Osteoblast (primary cell): ENCODE results near the gene CCDC88B. TPM values are rescaled to one million over a fixed set of nuclear protein-coding genes. Genes with fewer than 3 reads are reported as not detected.

Source experiments
- DNase-seq: peaks from one replicate; pipeline ENCODE4 v3.0.0; 2011; ENCODE audit warnings: low spot score, mixed read lengths; ENCODE audit not compliant: insufficient read length; ENCODE audit errors: missing footprints
- H2AFZ ChIP-seq: 2 replicates; pipeline ENCODE4 v1.6.0; 2011; ENCODE audit warnings: mild to moderate bottlenecking, low read length
- H3K27ac ChIP-seq: 2 replicates; pipeline ENCODE4 v1.5.1; 2011; ENCODE audit warnings: mild to moderate bottlenecking, low read depth, low read length, moderate library complexity
- H3K27me3 ChIP-seq: 2 replicates; pipeline ENCODE4 v1.6.0; 2012; ENCODE audit warnings: mild to moderate bottlenecking, control low read depth, inconsistent platforms, low read length, moderate library complexity; ENCODE audit not compliant: insufficient read depth
- H3K36me3 ChIP-seq: 2 replicates; pipeline ENCODE4 v1.5.1; 2011; ENCODE audit warnings: mild to moderate bottlenecking, low read length, control low read depth, moderate library complexity; ENCODE audit not compliant: insufficient read depth
- H3K4me1 ChIP-seq: 2 replicates; pipeline ENCODE4 v1.5.1; 2011; ENCODE audit warnings: mild to moderate bottlenecking, low read length, control low read depth, moderate library complexity; ENCODE audit not compliant: insufficient read depth
- H3K4me2 ChIP-seq: 2 replicates; pipeline ENCODE4 v1.6.0; 2011; ENCODE audit warnings: mild to moderate bottlenecking, low read length; ENCODE audit not compliant: insufficient read depth
- H3K4me3 ChIP-seq: fragments of 200-600 bp; sonication (generic); 3 replicates; pipeline ENCODE4 v1.5.1; 2012; ENCODE audit warnings: mild to moderate bottlenecking, low read length, inconsistent platforms; ENCODE audit not compliant: insufficient read depth
- H3K79me2 ChIP-seq: 2 replicates; pipeline ENCODE4 v1.6.0; 2012; ENCODE audit warnings: mild to moderate bottlenecking, low read length, control low read depth, inconsistent platforms; ENCODE audit not compliant: insufficient read depth
- H3K9me3 ChIP-seq: 2 replicates; pipeline ENCODE4 v1.5.1; 2011; ENCODE audit warnings: low read depth, low read length, control low read depth
- H4K20me1 ChIP-seq: 2 replicates; pipeline ENCODE4 v1.6.0; 2012; ENCODE audit warnings: mild to moderate bottlenecking, low read length, control low read depth; ENCODE audit not compliant: insufficient read depth
- total RNA-seq: library from RNA; depleted of rRNA; stranded (reverse); fragments of >200 nt; gene quantifications from 2 replicates; pipeline ENCODE4 v1.2.3, GENCODE V29; 2012
- TF ChIP-seq, protein P1 (sequence below): IDR thresholded peaks from 2 replicates; pipeline ENCODE4 v1.5.1; 2011; ENCODE audit warnings: mild to moderate bottlenecking, low read depth, low read length, moderate library complexity; ENCODE audit errors: extremely low read depth

CCDC88B gene
- total RNA-seq, 1 donor, result 1.4 TPM

DNA sequence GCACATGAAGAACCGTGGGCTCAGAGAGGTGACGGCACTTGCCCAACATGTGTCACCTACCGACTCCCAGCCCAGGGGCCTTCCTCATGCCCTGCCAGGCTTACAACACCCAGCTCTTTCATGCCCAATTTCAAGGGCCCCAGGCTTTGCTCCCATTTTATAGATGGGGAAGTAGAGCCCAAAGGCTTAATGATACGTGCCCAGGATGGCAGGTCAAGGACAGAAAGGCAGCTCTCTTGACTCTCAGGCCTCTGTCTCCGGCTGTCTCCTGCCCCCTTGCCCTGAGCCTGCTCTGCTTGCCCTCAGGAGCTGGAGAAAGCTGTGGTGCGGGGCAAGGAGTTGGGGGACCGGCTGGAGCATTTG lies 9.0 kb downstream of the CCDC88B start:
- Histone ChIP-seq H4K20me1 (no peaks in the 10 kb centered on the region), H3K4me2 (no peak overlapping the region), H3K4me3 (no peak overlapping the region), H3K9me3 (no peaks in the 10 kb centered on the region), H3K27me3 (no peaks in the 10 kb centered on the region), H3K4me1 (no peaks in the 10 kb centered on the region), H2AFZ (no peak overlapping the region), H3K79me2 (no peaks in the 10 kb centered on the region), H3K36me3 (no peaks in the 10 kb centered on the region), H3K27ac (no peak overlapping the region)
- TF ChIP-seq, protein P1, sequence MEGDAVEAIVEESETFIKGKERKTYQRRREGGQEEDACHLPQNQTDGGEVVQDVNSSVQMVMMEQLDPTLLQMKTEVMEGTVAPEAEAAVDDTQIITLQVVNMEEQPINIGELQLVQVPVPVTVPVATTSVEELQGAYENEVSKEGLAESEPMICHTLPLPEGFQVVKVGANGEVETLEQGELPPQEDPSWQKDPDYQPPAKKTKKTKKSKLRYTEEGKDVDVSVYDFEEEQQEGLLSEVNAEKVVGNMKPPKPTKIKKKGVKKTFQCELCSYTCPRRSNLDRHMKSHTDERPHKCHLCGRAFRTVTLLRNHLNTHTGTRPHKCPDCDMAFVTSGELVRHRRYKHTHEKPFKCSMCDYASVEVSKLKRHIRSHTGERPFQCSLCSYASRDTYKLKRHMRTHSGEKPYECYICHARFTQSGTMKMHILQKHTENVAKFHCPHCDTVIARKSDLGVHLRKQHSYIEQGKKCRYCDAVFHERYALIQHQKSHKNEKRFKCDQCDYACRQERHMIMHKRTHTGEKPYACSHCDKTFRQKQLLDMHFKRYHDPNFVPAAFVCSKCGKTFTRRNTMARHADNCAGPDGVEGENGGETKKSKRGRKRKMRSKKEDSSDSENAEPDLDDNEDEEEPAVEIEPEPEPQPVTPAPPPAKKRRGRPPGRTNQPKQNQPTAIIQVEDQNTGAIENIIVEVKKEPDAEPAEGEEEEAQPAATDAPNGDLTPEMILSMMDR, result no peak
- DNase-seq, result no peak

DNA sequence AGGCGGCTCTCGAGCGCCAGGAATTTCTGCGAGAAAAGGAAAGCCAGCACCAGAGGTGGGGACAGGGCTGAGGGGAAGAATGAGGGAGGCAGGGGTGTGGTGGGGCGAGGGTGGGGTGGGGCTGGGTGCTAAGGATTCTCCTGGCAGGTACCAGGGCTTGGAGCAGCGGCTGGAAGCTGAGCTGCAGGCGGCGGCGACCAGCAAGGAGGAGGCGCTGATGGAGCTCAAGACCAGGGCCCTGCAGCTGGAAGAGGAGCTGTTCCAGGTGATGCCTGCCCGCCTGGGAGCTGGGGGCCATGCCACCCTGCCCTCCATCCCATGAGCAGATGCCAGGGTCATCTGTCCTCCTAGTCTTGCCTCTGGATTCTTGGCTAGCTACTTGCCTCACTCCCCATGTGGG lies 9.4 kb downstream of the CCDC88B start:
- Histone ChIP-seq H3K27me3 (no peaks in the 10 kb centered on the region), H3K4me2 (no peak overlapping the region), H3K4me1 (no peaks in the 10 kb centered on the region), H2AFZ (no peak overlapping the region), H3K4me3 (no peak overlapping the region), H3K36me3 (no peaks in the 10 kb centered on the region), H3K79me2 (no peaks in the 10 kb centered on the region), H3K9me3 (no peaks in the 10 kb centered on the region), H3K27ac (no peak overlapping the region), H4K20me1 (no peaks in the 10 kb centered on the region)
- TF ChIP-seq, protein P1, result no peak
- DNase-seq, result peak; percentile 62

GRCh38 chr11:64351136-64351631 lies 11.2 kb downstream of the CCDC88B start:
- TF ChIP-seq, protein P1, result no peak
- no peak overlapping the region for H2AFZ ChIP-seq
- H3K4me3 ChIP-seq, result no peak overlapping the region
- H4K20me1 ChIP-seq, result no peaks in the 10 kb centered on the region
- peaks cover 6% of the 10 kb centered on the region for H3K4me1 ChIP-seq
- no peaks in the 10 kb centered on the region for H3K9me3 ChIP-seq
- DNase-seq, result no peak
- no peaks in the 10 kb centered on the region for H3K27me3 ChIP-seq
- no peaks in the 10 kb centered on the region for H3K36me3 ChIP-seq
- H3K27ac ChIP-seq, result no peak overlapping the region
- no peaks in the 10 kb centered on the region for H3K79me2 ChIP-seq
- no peak overlapping the region for H3K4me2 ChIP-seq

GRCh38 chr11:64352099-64352994 lies 12.3 kb downstream of the CCDC88B start:
- H3K79me2 ChIP-seq, result no peaks in the 10 kb centered on the region
- no peaks in the 10 kb centered on the region for H3K9me3 ChIP-seq
- H4K20me1 ChIP-seq, result no peaks in the 10 kb centered on the region
- no peak for DNase-seq
- no peak overlapping the region for H3K4me3 ChIP-seq
- no peaks in the 10 kb centered on the region for H3K36me3 ChIP-seq
- no peaks in the 10 kb centered on the region for H3K27me3 ChIP-seq
- no peak overlapping the region for H3K4me2 ChIP-seq
- peaks cover 6% of the 10 kb centered on the region for H3K4me1 ChIP-seq
- TF ChIP-seq, protein P1, result no peak
- no peak overlapping the region for H3K27ac ChIP-seq
- no peak overlapping the region for H2AFZ ChIP-seq
